ENCODE results near the gene SS18L1.

Gene SS18L1

GRCh38 chr20:62175711-62176110 is 32.1 kb downstream of the SS18L1 start:
- DNase-seq, result no peak

GRCh38 chr20:62176866-62177265 is 33.3 kb downstream of the SS18L1 start:
- no peak for DNase-seq

GRCh38 chr20:62177307-62177706 is 33.7 kb downstream of the SS18L1 start:
- DNase-seq, result no peak

- DNase-seq, result no peak
Measured at GRCh38 chr20:62178316-62179161, 35.0 kb downstream of the SS18L1 start.

GRCh38 chr20:62179162-62179504 is 35.6 kb downstream of the SS18L1 start:
- no peak for DNase-seq

GRCh38 chr20:62181808-62182207 is 38.2 kb downstream of the SS18L1 start:
- DNase-seq, result no peak

GRCh38 chr20:62182469-62183425 is 39.2 kb downstream of the SS18L1 start, which contains the start of gene MTG2:
MTG2 (plus strand) TSS chr20:62183028; CDS start chr20:62193421, 10,393 bp downstream.
- peak; percentile 98 for DNase-seq

- peak in 1 of 3 experiments; percentile 59 for DNase-seq
Measured at GRCh38 chr20:62183426-62184142, 40.0 kb downstream of the SS18L1 start.

GRCh38 chr20:62186096-62186426 is 42.5 kb downstream of the SS18L1 start:
- no peak for DNase-seq

- no peak for DNase-seq
Measured at GRCh38 chr20:62186887-62187866, 43.6 kb downstream of the SS18L1 start.

- DNase-seq, result no peak
Measured at GRCh38 chr20:62190639-62191411, 47.3 kb downstream of the SS18L1 start.

GRCh38 chr20:62191781-62192559 is 48.4 kb downstream of the SS18L1 start:
- peak in 2 of 3 experiments; percentile 16 to 26 for DNase-seq

- no peak for DNase-seq
Measured at GRCh38 chr20:62192635-62193034, 49.1 kb downstream of the SS18L1 start.

- no peak for DNase-seq
Measured at GRCh38 chr20:62193079-62194025, 49.8 kb downstream of the SS18L1 start.

- no peak for DNase-seq
Measured at GRCh38 chr20:62195075-62195405, 51.5 kb downstream of the SS18L1 start.

GRCh38 chr20:62195736-62196135 is 52.2 kb downstream of the SS18L1 start:
- DNase-seq, result no peak

GRCh38 chr20:62196286-62196685 is 52.7 kb downstream of the SS18L1 start:
- DNase-seq, result no peak

- DNase-seq, result no peak
Measured at GRCh38 chr20:62197311-62197710, 53.7 kb downstream of the SS18L1 start.

GRCh38 chr20:62197801-62198200 is 54.2 kb downstream of the SS18L1 start:
- no peak for DNase-seq

Data from NCI-H1417 (cell line).